Measurements from ENCODE around the gene ALPK1.

The ALPK1 gene

DNA sequence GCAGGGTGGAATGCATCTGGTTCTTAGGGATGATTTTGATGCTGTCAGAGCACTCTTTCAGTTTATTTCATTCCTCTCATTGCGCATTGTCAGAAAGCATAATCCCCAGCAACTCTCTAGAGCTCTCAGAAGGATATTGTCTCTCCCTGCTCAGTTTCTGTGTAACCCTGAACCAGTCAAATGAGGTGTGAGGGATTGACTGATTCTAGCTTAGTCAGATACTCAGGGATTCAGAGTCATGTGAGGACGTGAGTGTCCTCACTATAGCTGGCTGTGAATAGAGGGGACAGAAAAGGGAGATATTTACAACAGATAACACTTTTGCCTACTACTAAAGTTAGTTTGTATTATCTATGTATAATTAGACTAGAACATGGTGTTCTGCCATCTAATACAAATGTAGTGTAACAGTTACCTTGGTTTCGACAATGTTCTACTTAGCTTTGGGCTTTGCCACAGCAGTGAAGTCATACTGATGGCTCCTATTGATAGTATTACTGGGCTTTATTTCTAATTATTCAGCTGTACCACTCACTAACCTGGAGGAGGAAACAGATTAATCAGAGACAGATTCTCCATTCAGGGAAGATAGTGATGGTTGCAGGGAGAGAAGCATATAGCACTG lies 46.0 kb upstream of the ALPK1 start (continued):
- TF ChIP-seq POU6F1 (CRISPR knock-in tag; IDR thresholded peaks at IDR 0.05; ENCODE audit: borderline replicate concordance, low read depth) (no peak), ZFP30 (CRISPR knock-in tag; IDR thresholded peaks at IDR 0.05) (no peak), BACH2 (CRISPR knock-in tag; IDR thresholded peaks at IDR 0.05; ENCODE audit: borderline replicate concordance) (no peak), GLIS3 (CRISPR knock-in tag; IDR thresholded peaks at IDR 0.05) (no peak), ESRRG (CRISPR knock-in tag; IDR thresholded peaks at IDR 0.05) (no peak)

DNA sequence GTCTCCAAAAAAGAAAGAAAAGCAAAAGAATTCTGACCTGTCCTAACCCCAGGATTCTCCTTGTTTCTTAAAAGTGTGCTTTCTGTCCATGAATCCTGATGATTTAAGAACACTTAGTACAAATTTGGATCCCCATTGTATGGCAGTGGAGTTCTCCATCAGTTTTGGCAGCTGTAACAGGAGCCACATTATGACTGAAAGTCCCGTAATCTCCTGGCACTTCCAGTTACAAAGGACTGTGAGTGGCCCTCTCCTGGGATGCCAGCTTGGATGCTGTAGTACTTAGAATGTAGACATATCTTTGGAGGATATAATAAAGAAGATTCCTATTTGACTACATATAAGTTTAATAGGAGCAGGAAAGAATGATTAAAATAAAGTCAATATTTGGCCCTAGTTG lies 44.9 kb upstream of the ALPK1 start:
- TF ChIP-seq GLIS3 (CRISPR knock-in tag; IDR thresholded peaks at IDR 0.05) = no peak
- TF ChIP-seq RARB (CRISPR knock-in tag; IDR thresholded peaks at IDR 0.05) = no peak
- no peak for TF ChIP-seq PPARA (CRISPR knock-in tag; IDR thresholded peaks at IDR 0.05; ENCODE audit: borderline replicate concordance)
- no peak for TF ChIP-seq CSDC2 (CRISPR knock-in tag; IDR thresholded peaks at IDR 0.05)
- TF ChIP-seq ZC3H10 (CRISPR knock-in tag; IDR thresholded peaks at IDR 0.05) = no peak
- TF ChIP-seq ZNF8 (CRISPR knock-in tag; IDR thresholded peaks at IDR 0.05) = no peak
- TF ChIP-seq CREB5 (CRISPR knock-in tag; IDR thresholded peaks at IDR 0.05; ENCODE audit: low read depth) = no peak
- TF ChIP-seq CSRNP3 (CRISPR knock-in tag; IDR thresholded peaks at IDR 0.05) = no peak
- no peak for TF ChIP-seq ZFP3 (CRISPR knock-in tag; IDR thresholded peaks at IDR 0.05)
- no peak for TF ChIP-seq TOX (CRISPR knock-in tag; IDR thresholded peaks at IDR 0.05; ENCODE audit: borderline replicate concordance)
- TF ChIP-seq TCF4 (CRISPR knock-in tag; IDR thresholded peaks at IDR 0.05; ENCODE audit: borderline replicate concordance) = no peak
- TF ChIP-seq ISL1 (CRISPR knock-in tag; IDR thresholded peaks at IDR 0.05) = no peak
- no peak for TF ChIP-seq ZNF70 (CRISPR knock-in tag; IDR thresholded peaks at IDR 0.05)
- TF ChIP-seq POU6F1 (CRISPR knock-in tag; IDR thresholded peaks at IDR 0.05; ENCODE audit: borderline replicate concordance, low read depth) = no peak
- no peak for TF ChIP-seq SNAI2 (CRISPR knock-in tag; IDR thresholded peaks at IDR 0.05)
- TF ChIP-seq OSR1 (CRISPR knock-in tag; IDR thresholded peaks at IDR 0.05) = no peak
- TF ChIP-seq BACH2 (CRISPR knock-in tag; IDR thresholded peaks at IDR 0.05; ENCODE audit: borderline replicate concordance) = no peak
- no peak for TF ChIP-seq ZFP30 (CRISPR knock-in tag; IDR thresholded peaks at IDR 0.05)

GRCh38 chr4:112253382-112254000 lies 43.7 kb upstream of the ALPK1 start:
- TF ChIP-seq PPARA (CRISPR knock-in tag; IDR thresholded peaks at IDR 0.05; ENCODE audit: borderline replicate concordance) (no peak), ARNTL (CRISPR knock-in tag; IDR thresholded peaks at IDR 0.05; ENCODE audit: borderline replicate concordance, low read depth) (no peak), POU6F1 (CRISPR knock-in tag; IDR thresholded peaks at IDR 0.05; ENCODE audit: borderline replicate concordance, low read depth) (no peak), TOX (CRISPR knock-in tag; IDR thresholded peaks at IDR 0.05; ENCODE audit: borderline replicate concordance) (no peak), CSDC2 (CRISPR knock-in tag; IDR thresholded peaks at IDR 0.05) (no peak), OSR1 (CRISPR knock-in tag; IDR thresholded peaks at IDR 0.05) (no peak), ZFP3 (CRISPR knock-in tag; IDR thresholded peaks at IDR 0.05) (no peak), ZFP30 (CRISPR knock-in tag; IDR thresholded peaks at IDR 0.05) (no peak)
- no peak for ATAC-seq

More for the DNA sequence above, 44.9 kb upstream of the ALPK1 start:
- no peak for ATAC-seq
